HG03469 (cell line): ENCODE measurements around the gene NAA38.

ENCODE experiments used
- ATAC-seq: cut with Tn5 transposase; IDR thresholded peaks from one replicate; pipeline ENCODE4 v1.9.1; 2021; ENCODE audit warnings: mild to moderate bottlenecking, moderate library complexity, moderate number of reproducible peaks; ENCODE audit not compliant: unreplicated experiment

NAA38 gene

DNA sequence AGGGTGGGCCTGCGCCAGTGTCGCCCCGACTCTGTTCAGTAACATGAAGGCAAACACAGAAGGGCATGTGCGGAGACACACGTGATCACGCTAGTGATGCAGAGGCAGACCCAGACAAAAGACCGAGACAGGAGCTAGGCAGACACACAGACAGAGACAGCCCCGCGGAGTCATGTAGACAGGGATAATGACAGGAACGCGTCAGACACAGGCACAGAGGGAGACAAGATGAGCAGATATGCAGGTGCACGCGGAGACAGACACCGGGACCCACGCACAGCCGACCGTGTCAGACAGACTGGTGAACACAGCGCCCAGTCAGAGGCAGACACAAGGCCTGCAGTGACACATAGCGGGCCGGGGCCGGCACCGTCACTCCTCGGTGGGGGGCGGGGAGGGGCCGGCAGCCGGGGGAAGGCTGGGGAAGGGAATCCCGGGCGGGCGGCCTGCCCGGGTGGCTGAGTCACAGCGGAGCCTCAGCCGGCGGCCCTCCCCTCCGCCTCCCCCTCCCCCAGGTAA is 15.9 kb downstream of the NAA38 start:
- peak; percentile 0 for ATAC-seq

- ATAC-seq = no peak
These were observed 16.5 kb downstream of the NAA38 start for GRCh38 chr17:7840875-7841274.

DNA sequence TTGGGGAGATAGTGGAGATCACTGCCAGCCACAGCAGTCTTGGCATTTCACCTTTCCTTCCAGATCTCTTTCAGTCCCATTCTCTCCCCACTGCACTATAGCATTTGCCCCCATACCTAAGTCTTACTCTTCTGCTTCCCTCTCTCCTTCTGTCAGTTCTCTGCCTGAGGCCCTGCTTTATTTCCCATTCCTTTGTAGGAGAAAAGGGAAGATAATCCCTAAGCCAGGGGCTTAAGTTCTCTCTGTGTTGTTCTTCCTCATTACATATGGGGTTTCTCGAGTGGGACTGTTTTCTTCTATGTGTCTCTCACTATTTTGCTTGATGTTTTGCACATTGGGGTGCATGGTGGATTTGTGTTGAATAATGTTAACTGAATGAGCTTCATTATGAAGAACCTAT is 16.9 kb downstream of the NAA38 start:
- ATAC-seq = no peak

DNA sequence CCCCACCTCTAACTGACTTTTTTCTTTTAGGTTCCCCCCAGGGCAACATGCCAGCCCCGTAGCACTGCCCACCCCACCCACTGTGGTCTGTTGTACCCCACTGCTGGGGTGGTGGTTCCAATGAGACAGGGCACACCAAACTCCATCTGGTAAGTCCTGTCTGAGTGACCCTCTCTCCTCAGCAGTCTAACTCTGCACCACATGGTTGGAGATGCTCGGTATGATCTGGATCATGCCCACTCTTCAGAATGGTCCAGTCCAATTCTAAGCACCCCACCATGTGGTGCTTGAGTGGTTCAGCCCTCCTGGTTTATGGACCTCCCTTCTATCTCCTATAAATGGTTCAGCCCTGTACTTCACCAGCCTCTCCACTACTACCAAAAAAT is 17.5 kb downstream of the NAA38 start:
- ATAC-seq = no peak

- no peak for ATAC-seq
These were observed 18.0 kb downstream of the NAA38 start for GRCh38 chr17:7839190-7839875.

DNA sequence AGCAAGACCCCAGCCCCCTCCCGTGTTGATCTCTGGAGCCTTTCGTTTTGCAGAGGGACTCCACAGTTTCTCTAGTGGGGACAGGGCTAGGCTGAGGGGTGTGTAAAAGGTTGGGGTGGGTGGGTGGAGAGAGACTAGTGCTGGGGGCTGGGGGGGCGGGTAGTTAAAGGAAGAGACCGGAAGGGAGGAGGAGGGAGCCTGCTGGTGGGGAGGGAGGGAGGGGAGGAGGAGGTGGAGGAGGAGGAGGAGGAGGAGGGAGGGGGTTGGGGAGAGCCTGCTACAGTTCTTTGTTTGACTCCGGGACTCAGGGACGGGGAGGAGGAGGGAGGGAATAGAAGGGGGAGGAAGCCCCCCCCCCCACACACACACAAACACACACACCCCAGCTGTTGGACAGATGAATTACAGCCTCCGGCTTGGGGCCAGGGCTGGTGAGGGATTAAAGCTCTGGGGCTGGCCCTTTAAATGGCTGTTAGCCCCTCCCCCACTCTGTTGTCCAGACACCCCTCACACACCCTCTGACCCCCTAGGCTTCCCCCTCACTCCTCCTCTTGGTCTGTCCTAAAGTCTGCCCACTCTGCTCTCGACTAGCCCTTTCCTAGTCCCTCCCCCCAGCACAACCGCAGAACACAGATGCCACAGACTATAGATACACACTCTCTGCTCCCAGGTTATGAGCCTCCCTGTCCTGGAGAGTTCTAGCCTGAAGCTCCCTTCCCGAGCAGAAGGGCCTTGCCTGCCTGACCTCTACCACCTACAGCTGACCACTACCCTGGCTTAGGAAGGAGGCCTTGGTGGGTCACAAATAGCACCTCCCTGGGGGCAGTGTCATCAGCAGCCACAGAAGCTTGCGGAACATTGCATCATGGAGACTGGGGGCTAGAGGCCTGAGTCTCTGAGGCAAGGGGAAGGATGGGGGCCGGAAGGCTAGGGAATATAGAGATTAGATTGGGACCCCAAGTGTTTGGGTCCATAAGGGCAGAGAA is 19.0 kb downstream of the NAA38 start:
- ATAC-seq = no peak

DNA sequence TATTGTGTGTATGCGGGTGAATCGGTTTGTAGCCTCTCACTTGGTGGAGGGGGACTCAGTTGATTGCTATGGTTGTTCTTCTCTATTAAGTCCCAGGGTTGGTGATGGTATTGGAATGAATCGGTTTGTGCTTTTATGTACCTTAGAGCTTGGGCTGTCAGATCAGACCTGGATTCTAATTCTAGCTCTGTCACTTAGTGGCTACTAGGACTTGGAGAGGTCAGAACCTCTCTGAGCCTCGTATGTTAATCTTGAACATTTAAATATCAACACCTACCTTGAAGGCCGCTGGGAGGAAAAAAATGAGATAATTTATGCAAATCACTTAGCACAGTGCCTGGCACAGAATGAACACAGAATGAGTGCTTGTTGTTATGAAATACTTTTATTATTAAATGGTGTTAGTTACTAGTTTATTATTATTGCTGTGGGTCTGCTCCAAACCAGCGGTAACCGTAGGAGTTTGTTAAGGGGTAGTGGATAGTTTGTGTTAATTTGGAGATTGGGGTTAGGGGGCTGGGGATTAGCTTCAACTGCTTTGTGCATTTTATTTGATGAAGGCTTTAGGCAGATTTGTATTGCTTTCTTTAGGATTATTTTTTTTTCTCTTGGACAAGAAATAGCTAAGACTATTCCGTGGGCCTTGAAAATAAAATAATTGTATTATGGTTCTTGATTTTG is 19.8 kb downstream of the NAA38 start:
- ATAC-seq = no peak

GRCh38 chr17:7836596-7837407 is 20.6 kb downstream of the NAA38 start:
- ATAC-seq = no peak

DNA sequence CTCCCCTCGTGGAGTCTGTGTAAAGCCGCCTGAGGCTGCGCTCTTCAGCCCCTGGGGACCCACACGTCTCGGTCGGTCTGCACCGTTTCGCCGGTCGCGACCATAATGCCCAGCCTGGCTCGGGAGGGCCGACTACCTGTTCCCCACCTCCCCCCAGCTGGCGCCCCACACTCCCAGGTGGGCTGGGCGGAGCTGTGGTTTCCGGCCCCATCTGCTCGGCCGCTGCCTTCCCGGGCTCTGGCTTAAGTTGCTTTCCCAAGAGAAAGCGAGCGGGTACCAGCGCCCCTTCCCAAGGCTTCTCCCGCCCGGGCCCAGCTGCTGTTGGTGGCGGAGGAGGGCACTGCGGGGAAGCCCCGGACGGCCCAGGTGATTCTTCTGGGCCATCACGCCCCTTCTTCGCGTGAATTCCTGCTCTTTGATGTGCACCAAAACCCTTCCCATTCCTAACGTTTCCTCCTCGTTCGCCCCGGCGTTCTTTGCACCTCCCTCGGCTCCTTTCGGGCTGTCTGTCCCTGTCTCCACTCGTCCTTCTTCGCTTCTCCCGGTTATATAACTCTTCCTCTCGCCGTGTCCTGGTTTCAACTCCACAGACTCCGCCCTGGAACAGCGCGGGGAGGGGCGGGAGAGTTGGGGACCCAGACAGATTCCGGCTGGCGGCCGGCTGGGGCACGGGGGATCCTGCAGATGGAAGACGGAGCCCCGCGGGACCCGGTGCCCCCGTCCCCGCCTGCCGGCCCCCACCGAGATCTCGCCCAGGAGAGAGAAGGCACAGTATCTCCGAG is 21.4 kb downstream of the NAA38 start:
- ATAC-seq = peak; percentile 15

DNA sequence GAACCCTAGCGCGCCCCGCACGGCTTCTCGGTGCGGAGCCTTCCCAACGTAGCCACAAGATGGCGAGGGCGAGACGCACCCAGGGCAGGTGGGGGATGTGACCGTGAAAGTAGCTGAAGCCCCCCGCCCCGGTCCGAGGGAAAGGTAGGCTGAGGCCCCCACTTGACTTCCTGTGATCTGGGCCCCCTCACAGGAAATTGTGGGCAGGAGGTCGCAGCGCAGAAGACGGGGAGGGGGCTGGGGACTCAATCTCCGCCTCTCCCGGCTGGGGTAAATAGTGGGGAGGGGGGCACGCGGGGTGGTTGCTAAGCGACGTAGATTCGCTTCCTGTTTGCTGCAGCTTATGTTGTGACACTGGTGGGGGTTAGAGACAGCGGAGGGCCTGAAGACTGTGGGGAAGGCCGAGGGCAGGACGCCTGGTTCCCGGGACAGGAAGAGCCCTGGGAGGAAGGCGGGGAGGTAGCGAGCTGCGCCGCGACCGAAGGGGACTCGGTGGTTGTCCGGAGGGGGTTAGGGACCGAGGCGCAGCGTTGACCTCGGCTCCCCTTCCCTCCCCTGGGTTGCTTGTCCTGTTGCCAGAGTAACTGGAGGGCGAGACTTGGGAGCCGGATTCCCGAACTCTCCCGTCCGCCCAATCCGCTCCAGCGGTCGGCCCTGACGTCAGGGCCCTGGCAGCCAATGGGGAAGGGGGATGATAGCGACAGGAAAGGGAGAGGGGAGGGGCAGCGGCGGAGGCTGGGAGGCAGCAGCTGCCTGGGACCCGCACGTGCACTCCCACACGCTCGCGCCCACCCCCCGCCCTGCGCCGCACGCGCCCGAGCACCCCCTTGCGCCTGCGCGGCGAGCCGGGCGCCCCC is 22.2 kb downstream of the NAA38 start:
- ATAC-seq = peak; percentile 28

DNA sequence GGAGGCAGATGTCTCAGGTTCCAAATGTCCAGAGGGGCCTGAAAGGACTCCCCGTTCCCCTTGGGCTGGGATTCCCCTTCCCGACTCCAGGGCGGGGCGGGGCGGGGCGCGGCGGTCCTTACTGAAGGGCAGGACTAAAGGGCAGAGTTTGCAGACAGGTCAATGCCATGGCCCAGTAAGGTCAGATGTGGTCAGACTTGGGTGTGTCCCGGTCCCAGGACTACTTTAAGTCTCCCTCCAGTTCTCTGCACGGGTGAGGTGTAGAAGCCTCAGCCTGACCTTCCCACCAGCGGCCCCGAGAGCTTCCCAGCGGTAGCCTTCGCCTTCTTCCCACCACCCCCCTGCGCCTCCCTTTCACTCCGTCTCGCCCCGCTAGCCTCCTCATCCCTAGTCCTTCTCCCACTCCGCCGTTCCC is 22.8 kb downstream of the NAA38 start:
- ATAC-seq = no peak

DNA sequence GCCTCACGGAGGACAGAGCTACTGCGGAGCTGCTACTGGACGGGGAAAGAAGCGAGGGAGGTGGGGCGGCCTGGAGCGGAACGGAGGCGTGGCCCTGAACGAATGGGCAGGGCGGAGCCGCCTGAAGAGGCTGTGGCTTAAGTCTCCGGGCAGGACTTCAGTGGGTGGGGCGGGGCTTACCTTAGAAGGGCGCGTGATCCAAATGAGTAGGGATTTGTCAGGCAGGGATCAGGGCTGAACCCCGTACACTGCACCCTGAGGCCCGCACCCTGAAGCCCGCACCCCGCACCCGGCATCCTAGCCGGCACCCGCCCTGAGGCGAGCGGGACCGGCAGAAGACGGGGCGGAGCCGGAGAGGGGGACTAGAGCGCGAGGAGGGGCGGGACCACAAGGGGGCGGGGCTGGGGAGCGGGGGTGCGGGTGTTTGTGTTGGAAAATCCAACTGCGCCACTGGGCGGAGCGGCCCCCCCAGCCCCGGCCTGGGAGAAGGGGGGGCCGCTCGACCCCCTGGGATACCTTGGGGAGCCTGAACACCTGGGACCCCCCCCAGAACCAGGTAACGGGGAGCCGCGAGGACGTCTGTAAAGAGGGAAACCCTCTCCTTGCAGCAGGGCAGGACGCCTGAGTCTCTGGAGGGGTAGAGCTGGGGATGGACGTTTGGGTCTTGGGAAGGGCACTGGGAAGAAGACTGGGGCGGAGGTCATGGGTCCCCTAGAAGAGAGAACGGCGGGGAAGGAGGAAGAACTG is 23.4 kb downstream of the NAA38 start, which contains the start of gene KDM6B:
TSS of gene KDM6B (plus strand) at position 423 of the 747 bp plus-strand sequence. CDS start 11,338 bp downstream, outside the sequence.
- ATAC-seq = peak; percentile 26

DNA sequence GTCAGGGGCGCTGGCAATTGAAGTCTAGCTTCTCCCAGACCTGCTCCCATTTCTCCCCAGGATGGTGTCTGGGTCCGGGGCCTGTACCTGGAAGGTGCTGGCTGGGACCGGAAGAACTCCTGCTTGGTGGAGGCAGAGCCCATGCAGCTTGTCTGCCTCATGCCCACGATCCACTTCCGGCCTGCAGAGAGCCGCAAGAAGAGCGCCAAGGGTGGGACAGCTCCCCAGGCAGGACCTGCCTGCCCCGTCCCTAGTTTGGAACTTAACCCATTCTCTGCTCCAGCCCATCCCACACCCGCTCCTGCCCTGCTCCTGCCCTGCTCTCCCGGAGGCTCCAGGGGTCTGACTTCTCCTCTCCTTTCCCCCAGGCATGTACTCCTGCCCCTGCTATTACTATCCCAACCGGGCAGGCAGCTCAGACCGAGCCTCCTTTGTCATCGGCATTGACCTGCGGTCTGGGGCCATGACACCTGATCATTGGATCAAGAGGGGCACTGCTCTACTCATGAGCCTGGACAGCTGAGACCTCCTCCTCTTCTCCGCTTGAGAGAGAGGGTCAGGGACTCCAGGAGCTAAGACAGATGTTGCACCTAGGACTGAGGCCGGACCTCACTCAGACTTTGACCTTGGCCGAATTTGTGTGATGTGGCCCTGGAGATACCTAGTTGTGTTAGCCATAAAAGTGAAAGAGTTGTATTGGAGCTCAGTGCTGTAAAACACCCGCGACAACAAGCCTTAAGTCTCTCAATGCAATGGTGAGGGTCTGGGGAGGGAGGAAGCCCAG is 24.2 kb downstream of the NAA38 start:
- no peak for ATAC-seq

DNA sequence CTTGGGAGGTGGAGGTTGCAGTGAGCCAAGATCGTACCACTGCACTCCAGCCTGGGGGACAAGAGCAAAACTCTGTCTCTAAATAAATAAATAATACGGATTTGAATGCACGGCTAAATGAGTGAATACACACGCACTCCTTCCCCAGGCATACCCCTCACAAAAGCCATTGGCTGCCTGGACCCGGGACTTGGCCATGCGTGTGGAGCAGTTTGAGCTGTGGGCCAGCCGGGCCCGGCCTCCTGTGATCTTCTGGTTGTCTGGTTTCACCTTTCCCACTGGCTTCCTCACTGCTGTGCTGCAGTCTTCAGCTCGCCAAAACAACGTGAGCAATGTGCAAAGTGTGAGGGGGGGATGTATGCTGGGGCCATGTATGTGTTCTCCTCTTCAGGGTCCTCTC is 24.9 kb downstream of the NAA38 start:
- no peak for ATAC-seq

GRCh38 chr17:7831233-7831632 is 26.1 kb downstream of the NAA38 start:
- no peak for ATAC-seq

GRCh38 chr17:7830616-7831015 is 26.7 kb downstream of the NAA38 start:
- no peak for ATAC-seq
